ENCODE data around the gene RNF115. TPM values are rescaled to one million over a fixed set of nuclear protein-coding genes. Genes with fewer than 3 reads are reported as not detected.

Gene RNF115
- total RNA-seq, 1 experiment from 2014 or later: 11.0 TPM

GRCh38 chr1:145805057-145805456 lies 18.8 kb downstream of the RNF115 start:
- no peak overlapping the region for H4K91ac ChIP-seq (ENCODE audit: insufficient read length, low read depth, low read length)
- no peak overlapping the region for H3K56ac ChIP-seq (ENCODE audit: insufficient read length, low read depth, low read length)
- Mint-ChIP-seq H3K9me3 (no peaks in the 10 kb centered on the region), H3K4me3 (no peak overlapping the region), H3K4me1 (peaks cover 20 to 24% of the 10 kb centered on the region in 2 experiments), H3K27ac (no peak overlapping the region), H3K27me3 (ENCODE audit: low read depth) (no peaks in the 10 kb centered on the region), H3K36me3 (ENCODE audit: insufficient read depth in 1 of 3, low read depth in 3 of 3) (peaks cover 0 to 3% (median 1%) of the 10 kb centered on the region in 3 experiments; a peak in 3 of 7 replicates)
- no peak overlapping the region for H4K8ac ChIP-seq (replicated peaks; ENCODE audit: insufficient read length, low read depth, low read length)
- no CpG with 5 or more reads among the region's 1 CpG for WGBS (ENCODE audit: extremely low coverage, insufficient read length, low lambda C conversion rate)
- H3K23me2 ChIP-seq (ENCODE audit: insufficient read length, low read depth, low read length, poor library complexity, severe bottlenecking): no peaks in the 10 kb centered on the region
- no peaks in the 10 kb centered on the region for H3K4me1 ChIP-seq (ENCODE audit: insufficient read depth, low read length)
- H3K14ac ChIP-seq (ENCODE audit: insufficient read depth, low read length): no peak overlapping the region
- H3K27ac ChIP-seq (ENCODE audit: insufficient read length, low read depth, low read length): no peak overlapping the region
- no peak overlapping the region for H4K5ac ChIP-seq (ENCODE audit: insufficient read length, low read depth, low read length)
- no peaks in the 10 kb centered on the region for H4K20me1 ChIP-seq (ENCODE audit: control insufficient read depth, insufficient read depth, insufficient read length)
- no peak overlapping the region for H3K4me2 ChIP-seq (ENCODE audit: insufficient read depth, insufficient read length, low read length)
- H3K23ac ChIP-seq (ENCODE audit: insufficient read length, low read depth, low read length): no peak overlapping the region
- no peaks in the 10 kb centered on the region for H3K27me3 ChIP-seq (ENCODE audit: insufficient read depth, low read length)
- no peak overlapping the region for H2BK120ac ChIP-seq (ENCODE audit: low read depth, low read length, poor library complexity, severe bottlenecking)
- H3K79me2 ChIP-seq (ENCODE audit: insufficient read depth, low read length): no peaks in the 10 kb centered on the region; the same call in 1 of the 2 replicates
- no peak overlapping the region for H3T11ph ChIP-seq (ENCODE audit: low read length)
- H3K18ac ChIP-seq (ENCODE audit: insufficient read length, low read depth, low read length): no peak overlapping the region
- H3K9ac ChIP-seq (ENCODE audit: extremely low read depth, insufficient read length, low read length): no peak overlapping the region
- no peak overlapping the region for H2BK12ac ChIP-seq (ENCODE audit: insufficient read length, low read depth, low read length)
- H3K79me1 ChIP-seq (ENCODE audit: insufficient read depth, low read depth, low read length, poor library complexity, severe bottlenecking): peaks cover 2% of the 10 kb centered on the region
- no peaks in the 10 kb centered on the region for H3K9me3 ChIP-seq (ENCODE audit: control insufficient read depth, low read depth, low read length)
- no peak overlapping the region for H2BK15ac ChIP-seq (ENCODE audit: low read depth, low read length)
- DNase-seq: no peak
- no peak overlapping the region for H2BK20ac ChIP-seq (ENCODE audit: low read depth, low read length, poor library complexity, severe bottlenecking)
- H2AFZ ChIP-seq (ENCODE audit: low read length): no peak overlapping the region
- H2AK5ac ChIP-seq (ENCODE audit: insufficient read length, low read length): no peak overlapping the region
- no peak overlapping the region for H3K4ac ChIP-seq (ENCODE audit: low read depth, low read length)
- no peak for TF ChIP-seq CTCF (conservative IDR thresholded peaks at IDR 0.05)
- no peak overlapping the region for H2BK5ac ChIP-seq (ENCODE audit: insufficient read length, low read length)
